Measurements from ENCODE around the gene LCN1. TPM values are rescaled to one million over a fixed set of nuclear protein-coding genes. Genes with fewer than 3 reads are reported as not detected.

LCN1 gene
- total and polyA plus RNA-seq, 2 of the 4 experiments (the other 2 are of a cell fraction), result not detected

DNA sequence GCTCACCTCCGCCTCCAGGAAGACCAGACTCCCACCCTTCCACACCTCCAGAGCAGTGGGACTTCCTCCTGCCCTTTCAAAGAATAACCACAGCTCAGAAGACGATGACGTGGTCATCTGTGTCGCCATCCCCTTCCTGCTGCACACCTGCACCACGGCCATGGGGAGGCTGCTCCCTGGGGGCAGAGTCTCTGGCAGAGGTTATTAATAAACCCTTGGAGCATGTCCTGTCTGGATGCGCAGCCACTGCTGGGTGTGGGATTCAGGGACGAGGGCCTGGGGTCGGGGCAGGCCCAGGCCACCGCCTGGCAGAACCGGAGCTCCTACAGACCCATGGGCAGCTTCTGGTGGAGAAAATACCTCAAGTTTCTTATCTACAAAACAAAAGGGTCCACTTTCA is 45.3 kb downstream of the LCN1 start:
- Histone ChIP-seq H2BK15ac (ENCODE audit: low read depth, low read length) (no peak overlapping the region), H2BK20ac (ENCODE audit: low read depth, low read length) (no peak overlapping the region), H3K27ac (ENCODE audit: insufficient read depth, low read length) (no peak overlapping the region), H3K9me1 (ENCODE audit: insufficient read depth, low read length) (no peaks in the 10 kb centered on the region), H2AK5ac (ENCODE audit: low read depth, low read length) (no peak overlapping the region), H2BK120ac (ENCODE audit: low read depth, low read length) (no peak overlapping the region), H3K9me3 (ENCODE audit: control insufficient read depth, insufficient read depth, low read length) (peaks cover 12% of the 10 kb centered on the region; the same call in 1 of the 2 replicates), H3K56ac (ENCODE audit: extremely low read depth, insufficient read depth, low read length) (no peak overlapping the region), H2BK5ac (ENCODE audit: low read depth, low read length, poor library complexity, severe bottlenecking) (no peak overlapping the region), H3K4me3 (ENCODE audit: insufficient read depth, low read depth, low read length) (no peak overlapping the region), H2AK9ac (replicated peaks; ENCODE audit: low read depth, low read length, poor library complexity) (no peak overlapping the region), H3K18ac (ENCODE audit: low read depth, low read length) (no peak overlapping the region), H2AFZ (replicated peaks; ENCODE audit: low read length, poor library complexity) (no peak overlapping the region), H3K4me1 (ENCODE audit: control insufficient read depth, insufficient read depth, low read length) (no peaks in the 10 kb centered on the region), H3K27me3 (ENCODE audit: control insufficient read depth, insufficient read depth, low read length) (no peaks in the 10 kb centered on the region), H3K23ac (ENCODE audit: low read depth, low read length) (no peak overlapping the region), H4K5ac (ENCODE audit: low read depth, low read length) (no peak overlapping the region), H3K4me2 (ENCODE audit: low read depth, low read length) (no peak overlapping the region), H3K36me3 (ENCODE audit: control insufficient read depth, insufficient read depth, low read length) (no peaks in the 10 kb centered on the region), H4K91ac (ENCODE audit: insufficient read depth, low read depth, low read length) (no peak overlapping the region), H4K20me1 (ENCODE audit: insufficient read depth, low read length) (no peaks in the 10 kb centered on the region), H4K8ac (ENCODE audit: low read depth in 2 of 2, low read length in 2 of 2) (no peak overlapping the region), H3K14ac (replicated peaks; ENCODE audit: low read depth, low read length) (no peak overlapping the region), H3K4ac (ENCODE audit: low read depth, low read length) (no peak overlapping the region), H3K79me1 (ENCODE audit: low read depth in 1 of 2, low read length in 2 of 2) (no peaks in the 10 kb centered on the region), H3K9ac (ENCODE audit: low read depth, low read length) (no peak overlapping the region)
- ChIA-PET POLR2A (ENCODE audit: unreplicated experiment) (no interaction called here), CTCF (no interaction called here)
- ATAC-seq (ENCODE audit: low read depth) (no peak), DNase-seq (no peak)
- dilution Hi-C loops (cut with HindIII; ENCODE audit: low sequenced_read_pairs, unreplicated experiment) (no loop called here), in situ Hi-C loops (cut with MboI; ENCODE audit: low sequenced_read_pairs) (no loop called here), intact Hi-C loops (cut with micrococcal nuclease) (no loop called here)
- TF ChIP-seq FOS (IDR thresholded peaks at IDR 0.05; ENCODE audit: low read depth, low read length), result no peak
- no peak for TF ChIP-seq MAZ (IDR thresholded peaks at IDR 0.05; ENCODE audit: borderline replicate concordance, low read depth, low read length)
- TF ChIP-seq, protein P1, sequence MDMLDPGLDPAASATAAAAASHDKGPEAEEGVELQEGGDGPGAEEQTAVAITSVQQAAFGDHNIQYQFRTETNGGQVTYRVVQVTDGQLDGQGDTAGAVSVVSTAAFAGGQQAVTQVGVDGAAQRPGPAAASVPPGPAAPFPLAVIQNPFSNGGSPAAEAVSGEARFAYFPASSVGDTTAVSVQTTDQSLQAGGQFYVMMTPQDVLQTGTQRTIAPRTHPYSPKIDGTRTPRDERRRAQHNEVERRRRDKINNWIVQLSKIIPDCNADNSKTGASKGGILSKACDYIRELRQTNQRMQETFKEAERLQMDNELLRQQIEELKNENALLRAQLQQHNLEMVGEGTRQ (IDR thresholded peaks at IDR 0.05; ENCODE audit: low read depth, low read length), result no peak
- TF ChIP-seq RCOR1 (IDR thresholded peaks at IDR 0.05; ENCODE audit: insufficient replicate concordance, low read length), result no peak
- TF ChIP-seq BHLHE40 (IDR thresholded peaks at IDR 0.05; ENCODE audit: low read depth, low read length), result no peak
- TF ChIP-seq MXI1 (IDR thresholded peaks at IDR 0.05; ENCODE audit: borderline replicate concordance, low read depth, low read length), result no peak
- no peak for TF ChIP-seq MAFK (IDR thresholded peaks at IDR 0.05; ENCODE audit: low read depth, low read length)
- TF ChIP-seq, protein P2, sequence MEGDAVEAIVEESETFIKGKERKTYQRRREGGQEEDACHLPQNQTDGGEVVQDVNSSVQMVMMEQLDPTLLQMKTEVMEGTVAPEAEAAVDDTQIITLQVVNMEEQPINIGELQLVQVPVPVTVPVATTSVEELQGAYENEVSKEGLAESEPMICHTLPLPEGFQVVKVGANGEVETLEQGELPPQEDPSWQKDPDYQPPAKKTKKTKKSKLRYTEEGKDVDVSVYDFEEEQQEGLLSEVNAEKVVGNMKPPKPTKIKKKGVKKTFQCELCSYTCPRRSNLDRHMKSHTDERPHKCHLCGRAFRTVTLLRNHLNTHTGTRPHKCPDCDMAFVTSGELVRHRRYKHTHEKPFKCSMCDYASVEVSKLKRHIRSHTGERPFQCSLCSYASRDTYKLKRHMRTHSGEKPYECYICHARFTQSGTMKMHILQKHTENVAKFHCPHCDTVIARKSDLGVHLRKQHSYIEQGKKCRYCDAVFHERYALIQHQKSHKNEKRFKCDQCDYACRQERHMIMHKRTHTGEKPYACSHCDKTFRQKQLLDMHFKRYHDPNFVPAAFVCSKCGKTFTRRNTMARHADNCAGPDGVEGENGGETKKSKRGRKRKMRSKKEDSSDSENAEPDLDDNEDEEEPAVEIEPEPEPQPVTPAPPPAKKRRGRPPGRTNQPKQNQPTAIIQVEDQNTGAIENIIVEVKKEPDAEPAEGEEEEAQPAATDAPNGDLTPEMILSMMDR (conservative IDR thresholded peaks at IDR 0.05; ENCODE audit: low read depth, low read length), result no peak
- TF ChIP-seq, protein P3, sequence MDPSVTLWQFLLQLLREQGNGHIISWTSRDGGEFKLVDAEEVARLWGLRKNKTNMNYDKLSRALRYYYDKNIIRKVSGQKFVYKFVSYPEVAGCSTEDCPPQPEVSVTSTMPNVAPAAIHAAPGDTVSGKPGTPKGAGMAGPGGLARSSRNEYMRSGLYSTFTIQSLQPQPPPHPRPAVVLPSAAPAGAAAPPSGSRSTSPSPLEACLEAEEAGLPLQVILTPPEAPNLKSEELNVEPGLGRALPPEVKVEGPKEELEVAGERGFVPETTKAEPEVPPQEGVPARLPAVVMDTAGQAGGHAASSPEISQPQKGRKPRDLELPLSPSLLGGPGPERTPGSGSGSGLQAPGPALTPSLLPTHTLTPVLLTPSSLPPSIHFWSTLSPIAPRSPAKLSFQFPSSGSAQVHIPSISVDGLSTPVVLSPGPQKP (IDR thresholded peaks at IDR 0.05; ENCODE audit: borderline replicate concordance, low read depth, low read length), result no peak
- no peak for TF ChIP-seq CEBPB (IDR thresholded peaks at IDR 0.05; ENCODE audit: low read depth, low read length)
- TF ChIP-seq POLR2A (IDR thresholded peaks at IDR 0.05; ENCODE audit: low read depth, low read length), result no peak
- no TSS peak for BruUV-seq (replicated peaks)
- no CpG with 5 or more reads among the region's 10 CpGs for WGBS, 2 experiments (ENCODE audit: extremely low coverage in 2 of 2, insufficient read length in 1 of 2)

Data from IMR-90 (cell line).